ENCODE results near the gene FOSL2.

DNA sequence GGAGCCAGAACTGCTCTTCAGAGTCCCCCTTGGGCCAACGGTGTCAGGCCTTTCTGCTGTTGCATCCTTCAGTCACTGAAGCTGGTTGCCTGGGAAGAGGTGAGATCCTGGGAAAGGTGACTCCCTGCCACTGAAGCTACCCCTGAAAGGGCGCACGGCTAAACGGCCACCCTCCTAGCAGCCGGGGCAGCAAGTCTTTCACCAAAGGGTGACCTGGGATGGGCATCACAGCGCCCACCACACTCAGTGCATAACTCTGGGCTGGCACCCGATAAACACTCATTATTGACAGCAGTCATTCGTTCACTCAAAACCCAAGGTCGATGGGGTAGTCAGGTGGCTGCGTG, 26.5 kb upstream of the FOSL2 start:
- no peak for TF ChIP-seq EP300 (IDR thresholded peaks at IDR 0.05; ENCODE audit: borderline replicate concordance in 1 of 2, low read depth in 1 of 2, low read length in 1 of 2)
- TF ChIP-seq, protein P1, sequence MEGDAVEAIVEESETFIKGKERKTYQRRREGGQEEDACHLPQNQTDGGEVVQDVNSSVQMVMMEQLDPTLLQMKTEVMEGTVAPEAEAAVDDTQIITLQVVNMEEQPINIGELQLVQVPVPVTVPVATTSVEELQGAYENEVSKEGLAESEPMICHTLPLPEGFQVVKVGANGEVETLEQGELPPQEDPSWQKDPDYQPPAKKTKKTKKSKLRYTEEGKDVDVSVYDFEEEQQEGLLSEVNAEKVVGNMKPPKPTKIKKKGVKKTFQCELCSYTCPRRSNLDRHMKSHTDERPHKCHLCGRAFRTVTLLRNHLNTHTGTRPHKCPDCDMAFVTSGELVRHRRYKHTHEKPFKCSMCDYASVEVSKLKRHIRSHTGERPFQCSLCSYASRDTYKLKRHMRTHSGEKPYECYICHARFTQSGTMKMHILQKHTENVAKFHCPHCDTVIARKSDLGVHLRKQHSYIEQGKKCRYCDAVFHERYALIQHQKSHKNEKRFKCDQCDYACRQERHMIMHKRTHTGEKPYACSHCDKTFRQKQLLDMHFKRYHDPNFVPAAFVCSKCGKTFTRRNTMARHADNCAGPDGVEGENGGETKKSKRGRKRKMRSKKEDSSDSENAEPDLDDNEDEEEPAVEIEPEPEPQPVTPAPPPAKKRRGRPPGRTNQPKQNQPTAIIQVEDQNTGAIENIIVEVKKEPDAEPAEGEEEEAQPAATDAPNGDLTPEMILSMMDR (IDR thresholded peaks at IDR 0.05), result no peak
- TF ChIP-seq, protein P2, sequence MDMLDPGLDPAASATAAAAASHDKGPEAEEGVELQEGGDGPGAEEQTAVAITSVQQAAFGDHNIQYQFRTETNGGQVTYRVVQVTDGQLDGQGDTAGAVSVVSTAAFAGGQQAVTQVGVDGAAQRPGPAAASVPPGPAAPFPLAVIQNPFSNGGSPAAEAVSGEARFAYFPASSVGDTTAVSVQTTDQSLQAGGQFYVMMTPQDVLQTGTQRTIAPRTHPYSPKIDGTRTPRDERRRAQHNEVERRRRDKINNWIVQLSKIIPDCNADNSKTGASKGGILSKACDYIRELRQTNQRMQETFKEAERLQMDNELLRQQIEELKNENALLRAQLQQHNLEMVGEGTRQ (IDR thresholded peaks at IDR 0.05; ENCODE audit: borderline replicate concordance, low read depth, low read length), result no peak
- TF ChIP-seq, protein P3, sequence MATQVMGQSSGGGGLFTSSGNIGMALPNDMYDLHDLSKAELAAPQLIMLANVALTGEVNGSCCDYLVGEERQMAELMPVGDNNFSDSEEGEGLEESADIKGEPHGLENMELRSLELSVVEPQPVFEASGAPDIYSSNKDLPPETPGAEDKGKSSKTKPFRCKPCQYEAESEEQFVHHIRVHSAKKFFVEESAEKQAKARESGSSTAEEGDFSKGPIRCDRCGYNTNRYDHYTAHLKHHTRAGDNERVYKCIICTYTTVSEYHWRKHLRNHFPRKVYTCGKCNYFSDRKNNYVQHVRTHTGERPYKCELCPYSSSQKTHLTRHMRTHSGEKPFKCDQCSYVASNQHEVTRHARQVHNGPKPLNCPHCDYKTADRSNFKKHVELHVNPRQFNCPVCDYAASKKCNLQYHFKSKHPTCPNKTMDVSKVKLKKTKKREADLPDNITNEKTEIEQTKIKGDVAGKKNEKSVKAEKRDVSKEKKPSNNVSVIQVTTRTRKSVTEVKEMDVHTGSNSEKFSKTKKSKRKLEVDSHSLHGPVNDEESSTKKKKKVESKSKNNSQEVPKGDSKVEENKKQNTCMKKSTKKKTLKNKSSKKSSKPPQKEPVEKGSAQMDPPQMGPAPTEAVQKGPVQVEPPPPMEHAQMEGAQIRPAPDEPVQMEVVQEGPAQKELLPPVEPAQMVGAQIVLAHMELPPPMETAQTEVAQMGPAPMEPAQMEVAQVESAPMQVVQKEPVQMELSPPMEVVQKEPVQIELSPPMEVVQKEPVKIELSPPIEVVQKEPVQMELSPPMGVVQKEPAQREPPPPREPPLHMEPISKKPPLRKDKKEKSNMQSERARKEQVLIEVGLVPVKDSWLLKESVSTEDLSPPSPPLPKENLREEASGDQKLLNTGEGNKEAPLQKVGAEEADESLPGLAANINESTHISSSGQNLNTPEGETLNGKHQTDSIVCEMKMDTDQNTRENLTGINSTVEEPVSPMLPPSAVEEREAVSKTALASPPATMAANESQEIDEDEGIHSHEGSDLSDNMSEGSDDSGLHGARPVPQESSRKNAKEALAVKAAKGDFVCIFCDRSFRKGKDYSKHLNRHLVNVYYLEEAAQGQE (IDR thresholded peaks at IDR 0.05; ENCODE audit: low read depth, low read length), result no peak
- no peak for TF ChIP-seq POLR2AphosphoS5 (IDR thresholded peaks at IDR 0.05; ENCODE audit: low read depth, low read length)
- no peak for TF ChIP-seq RXRA (IDR thresholded peaks at IDR 0.05; ENCODE audit: borderline replicate concordance, low read depth)
- TF ChIP-seq, protein P4, sequence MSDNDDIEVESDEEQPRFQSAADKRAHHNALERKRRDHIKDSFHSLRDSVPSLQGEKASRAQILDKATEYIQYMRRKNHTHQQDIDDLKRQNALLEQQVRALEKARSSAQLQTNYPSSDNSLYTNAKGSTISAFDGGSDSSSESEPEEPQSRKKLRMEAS (IDR thresholded peaks at IDR 0.05; ENCODE audit: low read depth), result no peak
- TF ChIP-seq RCOR1 (IDR thresholded peaks at IDR 0.05; ENCODE audit: low read length), result no peak
- TF ChIP-seq TCF12 (IDR thresholded peaks at IDR 0.05), result no peak
- TF ChIP-seq JUND (IDR thresholded peaks at IDR 0.05), result no peak
- TF ChIP-seq GATA2 (CRISPR knock-in tag; IDR thresholded peaks at IDR 0.05), result no peak
- TF ChIP-seq, protein P5, sequence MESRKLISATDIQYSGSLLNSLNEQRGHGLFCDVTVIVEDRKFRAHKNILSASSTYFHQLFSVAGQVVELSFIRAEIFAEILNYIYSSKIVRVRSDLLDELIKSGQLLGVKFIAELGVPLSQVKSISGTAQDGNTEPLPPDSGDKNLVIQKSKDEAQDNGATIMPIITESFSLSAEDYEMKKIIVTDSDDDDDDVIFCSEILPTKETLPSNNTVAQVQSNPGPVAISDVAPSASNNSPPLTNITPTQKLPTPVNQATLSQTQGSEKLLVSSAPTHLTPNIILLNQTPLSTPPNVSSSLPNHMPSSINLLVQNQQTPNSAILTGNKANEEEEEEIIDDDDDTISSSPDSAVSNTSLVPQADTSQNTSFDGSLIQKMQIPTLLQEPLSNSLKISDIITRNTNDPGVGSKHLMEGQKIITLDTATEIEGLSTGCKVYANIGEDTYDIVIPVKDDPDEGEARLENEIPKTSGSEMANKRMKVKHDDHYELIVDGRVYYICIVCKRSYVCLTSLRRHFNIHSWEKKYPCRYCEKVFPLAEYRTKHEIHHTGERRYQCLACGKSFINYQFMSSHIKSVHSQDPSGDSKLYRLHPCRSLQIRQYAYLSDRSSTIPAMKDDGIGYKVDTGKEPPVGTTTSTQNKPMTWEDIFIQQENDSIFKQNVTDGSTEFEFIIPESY (IDR thresholded peaks at IDR 0.05; ENCODE audit: borderline replicate concordance, low read depth), result no peak
- no peak for TF ChIP-seq FOXM1 (IDR thresholded peaks at IDR 0.05; ENCODE audit: low read depth)
- no peak for TF ChIP-seq SIN3A (IDR thresholded peaks at IDR 0.05; ENCODE audit: borderline replicate concordance, low read depth, low read length)
